Measurements from ENCODE around the gene HABP4.
A peak's percentile ranks its signal among the peaks of the same experiment; 100 is the strongest.

Gene HABP4, protein sequence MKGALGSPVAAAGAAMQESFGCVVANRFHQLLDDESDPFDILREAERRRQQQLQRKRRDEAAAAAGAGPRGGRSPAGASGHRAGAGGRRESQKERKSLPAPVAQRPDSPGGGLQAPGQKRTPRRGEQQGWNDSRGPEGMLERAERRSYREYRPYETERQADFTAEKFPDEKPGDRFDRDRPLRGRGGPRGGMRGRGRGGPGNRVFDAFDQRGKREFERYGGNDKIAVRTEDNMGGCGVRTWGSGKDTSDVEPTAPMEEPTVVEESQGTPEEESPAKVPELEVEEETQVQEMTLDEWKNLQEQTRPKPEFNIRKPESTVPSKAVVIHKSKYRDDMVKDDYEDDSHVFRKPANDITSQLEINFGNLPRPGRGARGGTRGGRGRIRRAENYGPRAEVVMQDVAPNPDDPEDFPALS

DNA sequence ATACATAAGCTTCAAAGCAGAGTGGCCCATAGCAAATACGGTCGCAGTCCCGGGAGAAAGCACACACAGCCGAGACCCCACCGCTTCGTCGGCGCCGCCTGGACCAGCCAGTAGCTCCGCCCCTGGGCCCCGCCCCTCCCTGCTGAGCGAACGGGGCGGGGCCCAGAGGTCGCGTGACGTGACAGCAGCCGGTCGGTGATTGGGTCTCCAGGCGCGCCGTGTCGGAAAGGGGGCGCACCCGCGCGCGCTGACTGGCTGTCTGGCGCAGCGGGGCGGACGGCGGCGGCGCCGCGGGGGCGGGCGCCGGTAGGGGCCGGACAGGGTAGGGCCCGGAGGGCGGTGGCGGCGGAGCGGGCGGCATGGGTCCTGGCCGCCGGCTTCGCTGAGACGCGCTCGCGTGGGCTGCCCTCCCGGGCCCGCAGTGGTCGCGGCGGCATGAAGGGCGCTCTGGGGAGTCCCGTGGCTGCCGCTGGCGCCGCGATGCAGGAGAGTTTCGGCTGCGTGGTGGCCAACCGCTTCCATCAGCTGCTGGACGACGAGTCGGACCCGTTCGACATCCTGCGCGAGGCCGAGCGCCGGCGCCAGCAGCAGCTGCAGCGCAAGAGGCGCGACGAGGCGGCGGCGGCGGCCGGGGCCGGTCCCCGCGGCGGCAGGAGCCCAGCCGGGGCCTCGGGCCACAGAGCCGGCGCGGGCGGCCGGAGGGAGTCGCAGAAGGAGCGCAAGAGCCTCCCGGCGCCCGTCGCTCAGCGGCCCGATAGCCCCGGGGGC lies at the start of gene HABP4:
HABP4 (plus strand) TSS at position 325 of the 768 bp plus-strand sequence; CDS start at position 436, 111 bp downstream.
- peak; percentile 95 for DNase-seq

DNA sequence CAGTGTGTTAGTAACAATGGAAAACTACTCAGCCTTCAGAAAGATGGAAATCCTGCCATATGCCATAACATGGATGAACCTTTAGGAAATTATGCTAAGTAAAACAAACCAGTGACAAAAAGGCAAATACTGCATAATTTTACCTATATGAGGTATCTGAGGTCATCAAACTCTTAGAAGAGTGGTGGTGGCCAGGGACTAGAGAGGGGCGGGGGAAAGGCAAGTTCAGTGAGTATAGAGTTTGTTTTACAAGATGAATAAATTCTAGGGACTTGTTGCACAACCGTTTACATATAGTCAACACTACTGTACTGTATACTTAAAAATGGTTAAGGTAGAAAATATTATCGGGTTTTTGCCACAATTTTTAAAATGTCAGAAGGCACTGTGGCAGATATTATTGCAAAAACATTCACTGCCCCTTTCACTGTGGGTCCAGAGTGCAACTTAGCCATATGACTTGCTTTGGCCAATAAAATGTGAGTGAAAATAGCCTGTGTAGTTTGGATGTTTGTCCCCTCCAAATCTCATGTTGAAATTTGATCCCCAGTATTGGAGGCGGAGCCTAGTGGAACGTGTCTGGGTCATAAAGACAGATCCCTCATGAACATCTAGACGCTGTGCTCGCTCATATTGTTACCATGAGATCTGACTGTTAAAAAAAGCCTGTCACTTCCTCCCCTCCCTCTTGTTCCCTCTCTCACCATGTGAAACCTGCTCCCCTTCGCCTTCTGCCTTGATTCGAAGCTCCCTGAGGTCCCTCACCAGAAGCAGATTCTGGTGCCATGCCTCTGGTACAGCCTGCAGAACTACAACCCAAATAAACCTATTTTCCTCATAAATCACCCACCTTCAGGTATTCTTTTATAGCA lies 41.3 kb upstream of the HABP4 start:
- no peak for DNase-seq

DNA sequence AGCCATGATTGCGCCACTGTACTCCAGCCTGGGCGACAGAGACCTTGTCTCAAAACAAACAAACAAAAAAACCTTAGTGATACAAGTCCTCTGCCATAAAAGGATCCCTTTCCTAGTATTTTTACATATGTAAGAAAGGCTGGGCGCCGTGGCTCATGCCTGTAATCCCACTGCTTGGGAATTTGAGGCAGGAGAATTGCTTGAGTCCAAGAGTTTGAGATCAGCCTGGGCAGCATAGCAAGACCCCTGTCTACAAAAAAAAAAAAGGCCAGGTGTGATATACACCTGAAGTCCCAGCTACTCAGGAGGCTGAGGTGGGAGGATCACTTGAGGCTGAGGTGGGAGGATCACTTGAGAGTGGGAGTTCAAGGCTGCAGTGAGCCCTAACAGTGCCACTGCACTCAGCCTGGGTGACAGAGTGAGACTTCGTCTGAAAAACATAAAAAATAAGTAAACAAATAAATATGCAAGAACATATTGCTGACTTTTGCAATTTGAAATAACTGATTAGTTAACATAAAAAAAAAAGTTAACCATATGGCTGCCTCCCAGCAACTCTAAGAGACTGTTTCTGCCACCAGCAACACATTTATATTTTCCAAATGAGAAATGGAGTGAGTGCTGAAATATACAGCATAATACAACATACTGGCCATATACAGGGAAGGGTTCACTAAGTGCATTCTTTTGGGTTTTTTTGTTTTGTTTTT lies 38.7 kb upstream of the HABP4 start:
- no peak for DNase-seq

DNA sequence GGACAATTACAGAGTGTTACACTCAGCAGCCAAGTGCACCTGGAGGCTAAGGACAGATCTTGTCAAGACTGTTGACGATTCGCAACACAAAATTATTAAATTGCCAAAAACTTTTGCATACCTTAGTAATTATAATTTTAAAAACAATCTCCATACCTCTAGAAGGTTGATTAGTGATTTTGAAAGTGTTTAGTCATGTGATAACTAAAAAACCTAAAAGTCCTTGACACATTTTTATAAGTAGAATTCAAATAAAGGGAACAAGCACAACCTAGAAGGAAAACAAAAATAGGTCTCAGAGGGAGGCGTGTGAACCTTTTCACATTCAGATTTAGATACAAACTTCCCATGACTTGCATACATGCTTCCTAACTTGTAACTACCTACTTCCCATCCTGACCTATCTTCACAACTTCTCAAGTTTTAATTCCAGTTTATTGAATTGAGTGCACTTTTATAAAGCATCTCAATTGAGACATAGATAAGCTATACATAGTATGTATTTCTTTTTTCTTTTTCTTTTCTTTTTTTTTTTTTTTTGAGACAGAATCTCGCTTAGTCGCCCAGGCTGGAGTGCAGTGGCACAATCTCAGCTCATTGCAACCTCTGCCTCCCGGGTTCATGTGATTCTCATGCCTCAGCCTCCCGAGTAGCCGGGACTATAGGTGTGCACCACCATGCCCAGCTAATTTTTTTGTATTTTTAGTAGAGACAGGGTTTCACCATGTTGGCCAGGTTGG lies 37.6 kb upstream of the HABP4 start:
- no peak for DNase-seq

DNA sequence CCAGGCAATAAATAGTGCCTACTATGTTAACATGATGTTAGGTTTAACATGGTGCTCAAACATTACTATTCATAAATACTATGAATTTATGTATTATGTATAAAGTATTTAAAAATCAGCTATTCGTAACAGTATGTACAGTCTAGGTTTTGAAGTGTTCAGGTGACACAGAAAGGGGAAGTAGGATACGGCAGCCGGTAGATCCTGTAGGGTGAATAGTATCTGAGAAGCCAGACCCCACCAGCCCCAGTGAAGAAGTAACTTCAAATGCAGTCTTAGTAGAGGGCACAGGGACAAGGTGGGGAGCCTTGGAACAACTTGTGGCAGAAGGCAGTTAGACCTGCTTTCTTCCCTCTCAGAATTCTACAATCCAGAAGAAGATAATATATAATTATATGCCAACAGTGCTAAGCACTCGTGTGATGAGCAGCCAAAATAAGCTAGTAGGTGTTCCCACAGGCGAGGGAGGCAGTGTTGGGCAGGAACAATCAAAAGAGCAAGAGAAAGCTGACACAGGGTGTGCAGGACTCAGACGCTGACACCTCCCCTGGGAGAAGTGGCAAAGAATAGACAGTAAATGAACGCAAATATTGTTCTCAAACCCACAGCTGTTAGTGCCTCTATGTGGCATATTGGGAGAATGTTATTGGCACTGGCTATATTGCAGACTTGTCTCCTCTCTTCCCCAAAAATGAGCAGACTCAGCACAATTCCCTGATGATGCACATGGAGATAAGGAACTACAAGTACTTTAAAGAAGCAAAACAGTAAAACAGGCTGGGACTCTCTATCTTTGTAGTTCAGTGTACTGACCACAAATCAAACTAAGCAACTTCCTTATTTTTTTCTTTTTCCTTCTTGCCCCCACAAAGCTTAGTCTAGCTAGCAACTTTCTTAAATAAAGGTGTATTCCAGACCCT lies 36.4 kb upstream of the HABP4 start:
- no peak for DNase-seq

DNA sequence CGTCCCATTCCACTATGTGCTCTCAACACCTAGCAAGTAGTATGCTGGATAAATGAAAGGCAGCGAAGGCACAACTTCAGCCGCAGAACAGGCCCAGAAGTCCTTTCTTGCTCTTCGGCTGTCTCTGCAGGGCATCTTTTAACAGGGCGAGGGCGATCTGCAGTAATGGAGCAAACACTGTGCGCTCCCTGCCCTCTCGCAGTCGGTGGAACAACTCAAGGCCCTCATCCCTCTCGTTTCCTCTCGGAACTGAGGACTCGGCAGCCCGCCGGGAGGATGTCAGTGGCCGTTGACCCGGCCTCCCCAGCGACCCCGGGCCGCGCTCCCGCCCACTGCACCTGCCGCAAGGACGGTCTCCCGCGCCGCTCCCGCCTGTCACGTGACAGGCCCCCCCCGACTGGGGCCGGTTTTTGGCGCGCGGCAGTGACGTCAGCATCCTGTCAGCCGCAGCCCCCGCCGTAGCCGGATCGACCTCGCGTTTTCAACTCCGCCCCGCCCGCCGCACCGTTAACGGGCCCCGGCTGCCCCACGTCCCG lies 32.9 kb upstream of the HABP4 start:
- peak; percentile 83 for DNase-seq

DNA sequence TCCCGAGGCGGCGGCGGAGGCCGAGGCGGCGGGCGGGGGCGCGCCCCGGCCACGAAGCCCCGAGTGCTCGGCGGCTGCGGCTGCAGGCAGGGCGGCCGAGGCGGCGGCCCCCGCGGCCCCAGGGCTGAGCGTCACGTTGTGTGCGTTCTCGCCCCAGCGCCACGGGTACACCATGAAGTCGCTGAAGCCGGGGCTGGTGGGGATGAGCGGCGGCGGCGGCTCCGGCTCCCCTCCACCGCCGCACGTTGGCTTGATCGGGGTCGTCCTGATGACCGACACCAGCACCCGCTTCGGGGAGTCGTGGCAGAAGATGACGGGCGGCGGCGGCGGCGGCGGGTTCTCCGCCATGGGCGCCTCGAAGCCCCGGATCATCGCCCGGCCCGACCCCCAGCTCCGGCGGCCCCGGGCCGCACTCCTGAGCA lies 32.3 kb upstream of the HABP4 start:
- peak; percentile 3 for DNase-seq

DNA sequence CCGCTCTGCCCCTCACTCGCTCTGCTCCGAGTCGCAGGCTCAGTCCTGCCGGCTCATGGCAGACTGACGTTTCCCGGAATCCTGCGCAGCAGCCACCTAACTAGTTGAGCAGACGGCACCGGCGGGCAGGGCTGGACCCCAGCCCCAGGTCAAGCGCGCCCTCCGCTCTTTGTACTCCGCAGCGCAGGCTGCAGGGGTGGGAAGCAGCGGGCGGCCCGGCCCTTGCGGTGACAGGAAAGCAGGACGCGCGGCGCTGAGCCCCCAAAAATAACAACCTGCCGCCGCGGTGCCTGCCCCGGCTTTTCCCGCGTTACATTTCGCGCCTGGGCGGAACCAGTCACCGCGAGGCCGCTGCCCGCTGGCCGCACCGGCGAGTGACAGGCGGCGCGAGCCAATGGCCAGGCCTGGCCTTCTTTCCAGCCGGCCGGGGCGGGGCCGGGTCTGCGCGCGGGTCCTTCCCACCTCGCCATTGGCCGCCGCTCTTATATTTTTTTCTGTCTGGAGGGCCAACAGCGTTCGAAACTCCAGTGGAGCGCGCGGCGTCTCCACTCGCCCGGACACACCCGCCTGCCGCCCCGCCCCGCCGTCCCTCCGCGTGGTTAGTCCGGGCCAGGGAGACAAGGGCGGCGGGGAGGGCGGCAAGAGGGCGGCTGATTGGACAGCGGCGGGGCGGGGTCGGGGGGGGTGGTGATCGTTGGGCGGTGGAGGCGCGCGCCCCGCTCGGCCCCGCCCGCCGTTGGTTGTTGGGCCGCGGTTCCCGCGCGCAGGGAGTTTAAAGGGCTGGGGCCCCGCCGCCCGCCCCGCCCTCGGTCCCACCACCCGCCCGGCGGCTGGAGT lies 31.7 kb upstream of the HABP4 start, which contains the start of gene ZNF367:
ZNF367 (minus strand) TSS at position 288 of the 837 bp plus-strand sequence. CDS start 338 bp downstream, outside the sequence.
- peak; percentile 99 for DNase-seq

DNA sequence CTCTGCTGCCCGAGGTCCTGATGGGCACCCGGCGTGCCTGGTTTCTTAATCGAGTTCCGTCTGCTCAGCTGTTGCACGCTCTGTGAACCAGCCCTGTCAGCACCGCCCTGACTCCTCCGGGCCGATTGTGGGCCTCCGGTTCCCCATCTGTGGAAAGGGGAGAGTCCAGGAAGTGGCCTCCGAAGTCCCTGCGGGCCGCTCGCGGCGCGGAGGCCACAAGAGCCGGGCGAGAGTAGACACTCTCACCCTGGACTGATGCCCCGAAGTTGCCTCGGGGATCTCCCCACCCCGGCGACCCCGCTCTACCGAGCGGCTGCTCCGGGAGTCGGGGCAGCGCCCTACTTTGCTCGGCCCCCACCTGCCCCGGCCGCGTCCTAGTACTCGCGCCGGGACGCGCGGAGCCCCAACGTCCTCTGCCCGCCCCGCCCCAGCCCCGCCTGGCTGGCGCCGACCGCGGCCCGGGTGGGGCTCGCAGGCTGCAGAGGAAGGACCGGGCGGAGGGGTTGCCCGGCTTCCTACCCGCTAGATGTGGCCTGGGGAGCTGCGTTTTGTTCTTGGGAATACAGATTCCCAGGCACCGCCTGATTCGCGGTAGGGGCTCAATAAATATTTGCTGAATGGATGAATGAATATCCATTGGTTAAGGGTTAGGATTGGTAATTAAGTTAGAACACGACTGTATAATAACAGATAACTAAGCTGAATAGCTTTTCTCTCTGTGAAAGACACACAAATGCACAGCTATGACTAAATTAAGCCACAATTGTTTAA lies 30.9 kb upstream of the HABP4 start:
- DNase-seq = peak; percentile 52

DNA sequence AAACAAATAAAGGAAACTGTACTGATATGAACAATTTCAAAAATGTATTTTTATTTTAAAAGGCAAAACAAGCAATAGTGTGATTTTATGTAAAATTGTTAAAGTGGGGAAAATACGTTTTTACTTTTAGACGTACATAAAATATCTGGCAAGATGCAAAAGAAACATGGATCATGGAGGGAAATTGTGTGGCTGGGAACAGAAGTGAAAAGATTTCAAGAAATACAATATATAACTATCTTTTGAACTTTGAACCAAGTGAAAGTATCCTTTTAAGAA lies 30.3 kb upstream of the HABP4 start:
- no peak for DNase-seq

DNA sequence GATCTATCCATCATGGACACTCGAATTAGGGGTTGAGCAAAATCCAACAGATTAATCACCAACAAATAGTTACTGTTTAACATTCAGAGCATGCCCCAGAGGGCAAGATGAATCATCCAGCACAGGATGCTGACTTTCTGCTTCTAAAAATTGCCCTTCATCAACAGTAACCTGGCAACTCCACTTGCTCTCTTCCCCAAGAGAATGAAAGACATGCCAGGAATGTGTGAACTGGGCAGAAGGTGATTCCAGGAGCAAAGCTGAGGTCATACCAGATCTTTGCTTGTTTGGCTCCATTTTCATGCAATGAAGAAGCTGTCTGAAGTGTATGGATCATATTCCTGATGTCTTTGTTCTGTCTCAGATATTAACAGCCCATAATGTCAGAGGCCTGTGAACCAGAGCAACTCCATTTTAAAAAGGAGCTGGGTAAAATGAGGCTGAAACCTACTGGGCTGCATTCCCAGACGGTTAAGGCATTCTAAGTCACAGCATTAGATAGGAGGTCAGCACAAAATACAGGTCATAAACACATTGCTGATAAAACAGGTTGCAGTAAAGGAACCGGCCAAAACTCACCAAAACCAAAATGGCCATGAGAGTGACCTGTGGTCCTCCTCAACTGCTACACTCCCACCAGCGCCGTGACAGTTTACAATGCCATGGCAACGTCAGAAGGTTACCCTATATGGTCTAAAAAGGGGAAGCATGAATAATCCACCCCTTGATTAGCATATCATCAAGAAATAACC lies 29.3 kb upstream of the HABP4 start:
- DNase-seq = peak; percentile 97

DNA sequence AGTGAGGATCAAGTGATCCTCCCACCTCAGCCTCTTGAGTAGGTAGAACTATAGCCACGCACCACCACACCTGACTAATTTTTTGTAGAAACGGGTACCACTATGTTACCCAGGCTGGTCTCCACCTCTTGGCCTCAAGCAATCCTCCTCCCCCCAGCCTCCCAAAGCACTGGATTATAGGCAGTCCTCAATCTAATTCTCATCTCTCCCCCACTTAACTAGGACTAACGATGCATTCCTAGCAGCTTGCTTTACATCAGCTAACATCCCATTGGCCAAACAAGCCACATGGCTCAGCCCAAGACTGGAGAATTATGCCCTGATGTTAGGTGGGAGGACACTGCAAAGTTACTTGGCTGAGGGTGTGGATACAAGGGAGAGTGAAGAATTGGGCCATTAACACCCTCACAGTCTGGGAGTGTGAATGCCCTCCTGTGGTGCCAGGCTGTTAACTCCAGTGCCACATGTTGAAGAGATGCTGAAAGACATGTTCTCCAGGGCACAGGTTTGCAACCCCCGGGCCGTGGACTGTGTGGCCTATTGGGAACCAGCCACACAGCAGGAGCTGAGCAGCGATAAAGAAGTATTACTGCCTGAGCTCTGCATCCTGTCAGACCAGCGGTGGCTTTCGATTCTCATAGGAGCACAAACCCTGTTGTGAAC lies 26.5 kb upstream of the HABP4 start:
- DNase-seq = no peak

DNA sequence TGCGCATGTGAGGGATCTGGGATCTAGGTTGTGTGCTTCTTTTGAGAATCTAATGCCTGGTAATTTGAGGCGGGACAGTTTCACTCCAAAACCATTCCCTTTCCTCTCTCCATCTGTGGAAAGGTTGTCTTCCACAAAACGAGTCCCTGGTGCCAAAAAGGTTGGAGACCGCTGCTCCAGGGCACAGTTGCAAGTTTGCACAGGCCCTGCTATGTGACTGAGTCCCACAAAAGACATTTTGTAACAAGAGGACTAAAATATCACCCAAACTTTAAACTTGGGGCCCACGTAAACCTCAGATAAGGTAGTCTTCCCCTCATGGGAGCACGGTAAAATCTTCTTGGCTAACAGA lies 26.0 kb upstream of the HABP4 start:
- no peak for DNase-seq

DNA sequence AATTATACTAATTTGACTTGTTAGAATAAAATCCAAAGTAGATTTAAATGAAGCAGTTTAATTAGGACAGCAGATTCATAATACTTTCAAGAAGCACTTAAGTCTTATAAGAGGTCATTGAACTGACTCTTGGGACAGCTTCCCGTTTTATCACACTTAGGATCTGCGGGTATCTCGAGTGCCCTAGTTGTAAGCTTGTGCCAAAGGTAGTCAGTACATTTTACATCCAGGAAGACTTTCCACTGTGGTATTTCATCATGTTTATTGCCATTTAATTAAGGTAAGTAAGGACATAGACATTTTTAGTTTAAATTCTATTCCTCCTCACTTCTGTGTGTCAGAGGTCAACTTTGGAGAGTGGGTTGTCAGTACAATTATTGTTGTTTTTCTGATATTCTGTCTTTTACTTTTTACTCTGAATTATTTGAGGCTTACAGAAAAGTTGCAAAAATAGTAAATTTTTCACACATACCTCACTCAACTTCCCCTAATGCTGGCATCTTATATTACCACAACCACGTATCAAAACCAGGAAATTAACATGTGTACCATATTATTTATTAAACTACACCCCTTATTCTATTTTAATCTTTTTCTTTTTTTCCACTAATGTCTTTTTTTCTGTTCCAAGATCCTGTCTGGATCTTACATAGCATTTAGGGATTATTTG lies 24.3 kb upstream of the HABP4 start:
- no peak for DNase-seq

DNA sequence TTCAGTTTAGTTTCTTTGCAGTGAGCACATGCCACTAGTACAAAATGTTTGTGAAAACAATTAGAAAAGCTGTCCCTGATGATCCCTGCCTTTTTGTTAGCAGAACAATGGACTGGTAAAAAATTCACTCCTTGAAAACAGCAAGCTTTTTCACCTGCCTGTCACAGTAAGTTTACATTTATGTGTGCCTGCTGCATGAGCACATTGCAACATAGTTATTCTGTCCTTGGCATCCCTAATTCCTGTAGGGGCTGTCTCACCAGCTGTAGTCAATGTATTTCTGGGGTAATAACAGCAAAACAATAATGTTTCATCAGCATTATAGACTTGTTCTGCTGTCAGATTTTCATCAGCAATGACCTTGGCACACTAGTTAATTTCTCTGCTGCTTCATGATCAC lies 20.2 kb upstream of the HABP4 start:
- DNase-seq = no peak

DNA sequence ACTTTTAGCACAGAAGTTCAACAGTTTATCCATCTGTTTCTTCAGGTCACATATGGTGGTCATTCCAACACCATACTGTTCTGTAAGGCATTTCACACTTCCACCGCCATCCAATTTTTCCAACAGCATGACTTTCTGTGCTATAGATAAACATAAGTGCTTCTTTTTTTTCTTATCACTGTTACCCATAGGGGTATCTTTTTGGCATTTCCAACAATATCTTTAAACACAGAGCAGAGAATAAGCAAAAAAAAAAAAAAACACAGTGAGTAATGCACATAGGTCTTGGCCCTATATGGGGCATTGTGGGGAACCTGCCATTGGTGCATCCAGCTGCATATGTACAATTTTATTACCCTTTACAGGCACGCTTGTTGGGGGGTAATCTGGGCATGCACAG lies 19.6 kb upstream of the HABP4 start:
- no peak for DNase-seq

DNA sequence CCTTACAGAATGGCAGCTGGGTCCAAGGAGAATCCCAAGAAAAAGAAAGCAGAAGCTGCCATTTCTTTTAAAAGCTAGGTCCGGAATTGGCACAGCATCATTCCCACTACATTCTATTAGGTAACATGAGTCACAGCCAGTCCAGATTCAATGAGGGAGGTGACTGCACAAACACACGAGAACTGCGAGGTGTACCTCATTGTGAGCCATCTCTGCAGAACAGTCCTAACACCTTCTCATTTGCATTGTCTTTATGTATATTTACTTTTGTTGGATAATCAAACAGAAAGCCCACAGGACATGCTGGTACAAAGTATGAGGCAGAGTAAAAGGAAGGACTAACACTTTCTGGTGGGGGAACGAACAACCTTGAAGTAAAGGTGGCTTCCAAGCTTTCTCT lies 14.6 kb upstream of the HABP4 start:
- DNase-seq = no peak

Measured in fibroblast of skin of right biceps (primary cell).